K562 (cell line): ENCODE measurements around the gene MYCL. TPM values are rescaled to one million over a fixed set of nuclear protein-coding genes. Genes with fewer than 3 reads are reported as not detected.

Experiments used
- BRD4 ChIP-seq: fragments of 200-600 bp; sonication (generic); IDR thresholded peaks from 2 replicates; pipeline ENCODE4 v1.6.1; 2017; ENCODE audit warnings: inconsistent platforms
- BRD9 ChIP-seq: fragments of 450-650 bp; IDR thresholded peaks from 2 replicates; pipeline ENCODE4 v1.6.1; 2018; ENCODE audit warnings: low read depth; ENCODE audit not compliant: partially characterized antibody
- DEAF1 ChIP-seq: fragments of 450-650 bp; formaldehyde crosslinking; IDR thresholded peaks from 2 replicates; pipeline ENCODE4 v1.4.0; 2020; ENCODE audit warnings: mild to moderate bottlenecking, moderate library complexity
- EZH2 ChIP-seq: IDR thresholded peaks from 2 replicates; pipeline ENCODE4 v1.6.1; 2012; ENCODE audit warnings: low read depth, mild to moderate bottlenecking, inconsistent platforms, low read length, borderline replicate concordance
- HDAC2 ChIP-seq: fragments of 450-650 bp; IDR thresholded peaks from 2 replicates; pipeline ENCODE4 v1.6.1; 2016; ENCODE audit warnings: mild to moderate bottlenecking
- HNRNPH1 ChIP-seq: fragments of 200-400 bp; formaldehyde crosslinking; optimal IDR thresholded peaks from 2 replicates; pipeline ENCODE3; 2017; ENCODE audit warnings: low read depth, mild to moderate bottlenecking, low read length, moderate library complexity
- JUNB ChIP-seq: fragments of 450-650 bp; formaldehyde crosslinking; conservative IDR thresholded peaks from 2 replicates; pipeline ENCODE4 v1.4.0; 2020; ENCODE audit warnings: mild to moderate bottlenecking
- MCM3 ChIP-seq: fragments of 450-650 bp; IDR thresholded peaks from 2 replicates; pipeline ENCODE4 v1.6.1; 2016
- MED1 ChIP-seq: sonication (generic); formaldehyde crosslinking; IDR thresholded peaks from 2 replicates; pipeline ENCODE4 v1.8.1; 2023; ENCODE audit warnings: missing genetic modification reagents, borderline replicate concordance
- MIER1 ChIP-seq: fragments of 450-650 bp; IDR thresholded peaks from 2 replicates; pipeline ENCODE4 v1.6.1; 2016; ENCODE audit warnings: antibody characterized with exemption, mild to moderate bottlenecking, low read depth
- NFIX ChIP-seq: fragments of 250-450 bp; sonication (Bioruptor Pico); IDR thresholded peaks from 2 replicates; pipeline ENCODE4 v1.4.0; 2020; ENCODE audit warnings: low read depth, mild to moderate bottlenecking, moderate library complexity
- PTRF ChIP-seq: fragments of 450-650 bp; IDR thresholded peaks from 2 replicates; pipeline ENCODE4 v1.6.1; 2016; ENCODE audit warnings: mild to moderate bottlenecking, missing genetic modification characterization, missing compliant biosample characterization
- RBM34 ChIP-seq: fragments of 200-400 bp; formaldehyde crosslinking; IDR thresholded peaks from 2 replicates; pipeline ENCODE4 v1.6.1; 2018; ENCODE audit warnings: low read length, borderline replicate concordance; ENCODE audit not compliant: insufficient read depth
- SAP30 ChIP-seq: fragments of 200-600 bp; sonication (generic); IDR thresholded peaks from 2 replicates; pipeline ENCODE4 v1.6.1; 2012; ENCODE audit warnings: borderline replicate concordance, low read depth, mild to moderate bottlenecking, moderate library complexity, low read length, control low read depth, inconsistent platforms; ENCODE audit not compliant: insufficient read depth, poor library complexity, severe bottlenecking
- SLC30A9 ChIP-seq: fragments of 250-450 bp; sonication (Bioruptor Pico); IDR thresholded peaks from 2 replicates; pipeline ENCODE4 v1.8.0; 2022; ENCODE audit warnings: mild to moderate bottlenecking, moderate library complexity
- SMARCA4 ChIP-seq: fragments of 450-650 bp; IDR thresholded peaks from 2 replicates; pipeline ENCODE4 v1.6.1; 2016
- STAT5B ChIP-seq: fragments of 250-450 bp; sonication (Bioruptor Pico); IDR thresholded peaks from 2 replicates; pipeline ENCODE4 v1.8.0; 2021; ENCODE audit warnings: mild to moderate bottlenecking, inconsistent platforms
- TCF7L2 ChIP-seq: fragments of 150-350 bp; IDR thresholded peaks from 2 replicates; pipeline ENCODE4 v1.6.1; 2016; ENCODE audit warnings: low read depth, mild to moderate bottlenecking, low read length, moderate library complexity
- ZC3H4 ChIP-seq: sonication (generic); formaldehyde crosslinking; IDR thresholded peaks from 2 replicates; pipeline ENCODE4 v1.9.0; 2021; ENCODE audit warnings: missing genetic modification reagents, borderline replicate concordance
- ZNF347 ChIP-seq: fragments of 450-650 bp; formaldehyde crosslinking; IDR thresholded peaks from 2 replicates; pipeline ENCODE4 v1.4.0; 2020; ENCODE audit warnings: low read depth, mild to moderate bottlenecking, moderate library complexity
- ZNF444 ChIP-seq: fragments of 250-450 bp; sonication (Bioruptor Pico); IDR thresholded peaks from 2 replicates; pipeline ENCODE4 v1.4.0; 2020; ENCODE audit warnings: mild to moderate bottlenecking, moderate library complexity
- ZNF77 ChIP-seq: fragments of 250-450 bp; sonication (Bioruptor Pico); IDR thresholded peaks from 2 replicates; pipeline ENCODE4 v1.5.0; 2020
- polyA plus RNA-seq, 8 experiments: library from polyadenylated mRNA; depleted of rRNA in 4 of 8; stranded (reverse) in 5 of 8; unstranded in 3 of 8; fragments of >200 nt; fragmentation: Nextera tagmentation in 2 of 8; fragmentation: Illumina TruSeq in 1 of 8; extraction: Ambion mirVana in 2 of 8; extraction: Trizol in 1 of 8; gene quantifications; 2 replicates each; pipeline versions ENCODE4 v1.2.1 to v1.2.3, GENCODE V29; 2011 to 2014; ENCODE audit warnings: inconsistent platforms in 1 of 8, missing spikeins in 1 of 8
- total RNA-seq, 7 experiments: library from RNA; depleted of rRNA in 6 of 7; stranded (reverse); fragments of >200 nt in 6 of 7; fragmentation: Illumina TruSeq in 2 of 7; extraction: Trizol in 2 of 7; gene quantifications; 2 replicates each; pipeline versions ENCODE4 v1.2.1 to v1.2.3, GENCODE V29; 2011 to 2021; ENCODE audit warnings: low replicate concordance in 1 of 7
- TF ChIP-seq, protein P1 (sequence below): fragments of 450-650 bp; IDR thresholded peaks from 2 replicates; pipeline ENCODE4 v1.6.1; 2018; ENCODE audit not compliant: partially characterized antibody

The MYCL gene
- total and polyA plus RNA-seq, 9 of the 15 experiments (the other 6 are each of a cell fraction or from before 2014, with no cell fraction given) = 3.5 to 22.0 (median 12.8) TPM

- TF ChIP-seq RBM34 (no peak), DEAF1 (CRISPR knock-in tag) (no peak), SAP30 (no peak), BRD4 (no peak), SMARCA4 (no peak), ZNF347 (CRISPR knock-in tag) (no peak), BRD9 (peak; percentile 41), MCM3 (no peak), EZH2 (no peak), PTRF (tag) (no peak), ZNF77 (CRISPR knock-in tag) (no peak), MED1 (CRISPR knock-in tag) (no peak), NFIX (CRISPR knock-in tag) (no peak), HDAC2 (peak; percentile 71; the same call in 1 of the 2 replicates), SLC30A9 (no peak), HNRNPH1 (no peak), JUNB (no peak), STAT5B (CRISPR knock-in tag) (no peak), ZC3H4 (CRISPR knock-in tag) (no peak), TCF7L2 (no peak), ZNF444 (no peak), MIER1 (no peak)
- TF ChIP-seq, protein P1, sequence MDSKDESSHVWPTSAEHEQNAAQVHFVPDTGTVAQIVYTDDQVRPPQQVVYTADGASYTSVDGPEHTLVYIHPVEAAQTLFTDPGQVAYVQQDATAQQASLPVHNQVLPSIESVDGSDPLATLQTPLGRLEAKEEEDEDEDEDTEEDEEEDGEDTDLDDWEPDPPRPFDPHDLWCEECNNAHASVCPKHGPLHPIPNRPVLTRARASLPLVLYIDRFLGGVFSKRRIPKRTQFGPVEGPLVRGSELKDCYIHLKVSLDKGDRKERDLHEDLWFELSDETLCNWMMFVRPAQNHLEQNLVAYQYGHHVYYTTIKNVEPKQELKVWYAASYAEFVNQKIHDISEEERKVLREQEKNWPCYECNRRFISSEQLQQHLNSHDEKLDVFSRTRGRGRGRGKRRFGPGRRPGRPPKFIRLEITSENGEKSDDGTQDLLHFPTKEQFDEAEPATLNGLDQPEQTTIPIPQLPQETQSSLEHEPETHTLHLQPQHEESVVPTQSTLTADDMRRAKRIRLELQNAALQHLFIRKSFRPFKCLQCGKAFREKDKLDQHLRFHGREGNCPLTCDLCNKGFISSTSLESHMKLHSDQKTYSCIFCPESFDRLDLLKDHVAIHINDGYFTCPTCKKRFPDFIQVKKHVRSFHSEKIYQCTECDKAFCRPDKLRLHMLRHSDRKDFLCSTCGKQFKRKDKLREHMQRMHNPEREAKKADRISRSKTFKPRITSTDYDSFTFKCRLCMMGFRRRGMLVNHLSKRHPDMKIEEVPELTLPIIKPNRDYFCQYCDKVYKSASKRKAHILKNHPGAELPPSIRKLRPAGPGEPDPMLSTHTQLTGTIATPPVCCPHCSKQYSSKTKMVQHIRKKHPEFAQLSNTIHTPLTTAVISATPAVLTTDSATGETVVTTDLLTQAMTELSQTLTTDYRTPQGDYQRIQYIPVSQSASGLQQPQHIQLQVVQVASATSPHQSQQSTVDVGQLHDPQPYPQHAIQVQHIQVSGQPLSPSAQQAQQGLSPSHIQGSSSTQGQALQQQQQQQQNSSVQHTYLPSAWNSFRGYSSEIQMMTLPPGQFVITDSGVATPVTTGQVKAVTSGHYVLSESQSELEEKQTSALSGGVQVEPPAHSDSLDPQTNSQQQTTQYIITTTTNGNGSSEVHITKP = no peak
Observed at GRCh38 chr1:39890880-39891279, 10.8 kb downstream of the MYCL start (continued).
